SK-N-MC (cell line): ENCODE results near the gene ACVR1B.
A peak's percentile ranks its signal among the peaks of the same experiment; 100 is the strongest.

Experiments
- DNase-seq: peaks from one replicate; pipeline ENCODE4 v3.0.0-alpha.2; 2011; ENCODE audit warnings: low read depth, low spot score
- H3K27ac ChIP-seq: fragments of 200-600 bp; sonication (generic); 2 replicates; pipeline ENCODE4 v1.5.1; 2016; ENCODE audit warnings: mixed run types
- H3K36me3 ChIP-seq: fragments of 200-600 bp; sonication (generic); 2 replicates; pipeline ENCODE4 v1.6.1; 2017; ENCODE audit warnings: antibody characterized with exemption, low read length, mixed read lengths; ENCODE audit not compliant: insufficient read depth
- H3K4me3 ChIP-seq: fragments of 200-600 bp; sonication (generic); 2 replicates; pipeline ENCODE4 v1.5.1; 2016
- H3K9ac ChIP-seq: fragments of 200-600 bp; sonication (generic); 2 replicates; pipeline ENCODE4 v1.8.0; 2017; ENCODE audit warnings: mixed run types, mixed read lengths; ENCODE audit not compliant: insufficient read length
- H3K9me3 ChIP-seq: fragments of 200-600 bp; sonication (generic); 2 replicates; pipeline ENCODE4 v1.6.1; 2017; ENCODE audit warnings: low read depth, mild to moderate bottlenecking, antibody characterized with exemption, low read length, moderate library complexity, mixed read lengths
- EZH2 ChIP-seq: fragments of 200-600 bp; sonication (generic); IDR thresholded peaks from one replicate; pipeline ENCODE4 v1.6.1; 2017; ENCODE audit warnings: antibody characterized with exemption
- FOXP2 ChIP-seq: optimal IDR thresholded peaks from 2 replicates; pipeline ENCODE3; 2011; ENCODE audit warnings: mild to moderate bottlenecking, moderate library complexity; ENCODE audit not compliant: insufficient read depth; ENCODE audit errors: extremely low read length, control extremely low read depth
- POLR2AphosphoS5 ChIP-seq: IDR thresholded peaks from 2 replicates; pipeline ENCODE4 v1.6.1; 2012; ENCODE audit warnings: mild to moderate bottlenecking, low read depth, low read length, borderline replicate concordance

ACVR1B gene

GRCh38 chr12:52041035-52041434 lies 89.5 kb downstream of the ACVR1B start:
- Histone ChIP-seq H3K36me3 (no peaks in the 10 kb centered on the region; the same call in 1 of the 2 replicates), H3K27ac (no peak overlapping the region), H3K9me3 (no peaks in the 10 kb centered on the region), H3K9ac (no peak overlapping the region), H3K4me3 (no peak overlapping the region)
- TF ChIP-seq FOXP2 (no peak), POLR2AphosphoS5 (no peak), EZH2 (no peak)
- DNase-seq, result no peak

- TF ChIP-seq EZH2 (no peak), FOXP2 (no peak)
- H3K9ac ChIP-seq, result no peak overlapping the region
- DNase-seq, result no peak
- H3K36me3 ChIP-seq, result no peaks in the 10 kb centered on the region; the same call in 1 of the 2 replicates
- H3K4me3 ChIP-seq, result no peak overlapping the region
- no peak overlapping the region for H3K27ac ChIP-seq
- no peaks in the 10 kb centered on the region for H3K9me3 ChIP-seq
Observed at GRCh38 chr12:52041695-52042123, 90.2 kb downstream of the ACVR1B start.

- Histone ChIP-seq H3K4me3 (no peak overlapping the region), H3K36me3 (no peaks in the 10 kb centered on the region; the same call in 1 of the 2 replicates), H3K27ac (no peak overlapping the region), H3K9me3 (no peaks in the 10 kb centered on the region), H3K9ac (no peak overlapping the region)
- TF ChIP-seq FOXP2, result no peak
- DNase-seq, result no peak
Observed at GRCh38 chr12:52042706-52043385, 91.3 kb downstream of the ACVR1B start.

GRCh38 chr12:52043386-52044212 lies 92.1 kb downstream of the ACVR1B start:
- Histone ChIP-seq H3K27ac (no peak overlapping the region), H3K9me3 (no peaks in the 10 kb centered on the region), H3K4me3 (no peak overlapping the region), H3K36me3 (no peaks in the 10 kb centered on the region; the same call in 1 of the 2 replicates), H3K9ac (no peak overlapping the region)
- TF ChIP-seq FOXP2 (no peak), EZH2 (no peak), POLR2AphosphoS5 (no peak)
- DNase-seq, result no peak

- no peak overlapping the region for H3K9ac ChIP-seq
- no peak for TF ChIP-seq FOXP2
- no peak for TF ChIP-seq POLR2AphosphoS5
- TF ChIP-seq EZH2, result no peak
Observed at GRCh38 chr12:52044292-52044983, 92.9 kb downstream of the ACVR1B start.

GRCh38 chr12:52045794-52046199 lies 94.3 kb downstream of the ACVR1B start:
- no peak overlapping the region for H3K4me3 ChIP-seq
- H3K27ac ChIP-seq, result no peak overlapping the region
- TF ChIP-seq EZH2 (no peak), POLR2AphosphoS5 (no peak), FOXP2 (no peak)
- H3K9me3 ChIP-seq, result no peaks in the 10 kb centered on the region
- no peak overlapping the region for H3K9ac ChIP-seq
- no peaks in the 10 kb centered on the region; the same call in 1 of the 2 replicates for H3K36me3 ChIP-seq
- DNase-seq, result no peak

More at GRCh38 chr12:52044292-52044983, 92.9 kb downstream of the ACVR1B start:
- Histone ChIP-seq H3K36me3 (no peaks in the 10 kb centered on the region; the same call in 1 of the 2 replicates), H3K4me3 (no peak overlapping the region), H3K27ac (0 out of 2 replicates have a peak overlapping the region, but pooled peaks have one; percentile 25), H3K9me3 (no peaks in the 10 kb centered on the region)
- no peak for DNase-seq
